HG03469 (cell line): ENCODE data around the gene FAAP20.

Source experiments
- ATAC-seq: cut with Tn5 transposase; IDR thresholded peaks from one replicate; pipeline ENCODE4 v1.9.1; 2021; ENCODE audit warnings: mild to moderate bottlenecking, moderate library complexity, moderate number of reproducible peaks; ENCODE audit not compliant: unreplicated experiment

The FAAP20 gene

GRCh38 chr1:2194319-2194897, at the start of gene FAAP20:
FAAP20 (minus strand) TSS chr1:2194772; CDS start chr1:2194749, 23 bp downstream.
- ATAC-seq = peak; percentile 22

GRCh38 chr1:2242814-2243725, 48.5 kb upstream of the FAAP20 start:
- ATAC-seq = no peak

- ATAC-seq = no peak
Observed at GRCh38 chr1:2241820-2242219, 47.2 kb upstream of the FAAP20 start.

- ATAC-seq = no peak
Observed at GRCh38 chr1:2240270-2241156, 45.9 kb upstream of the FAAP20 start.

GRCh38 chr1:2239384-2239985, 44.9 kb upstream of the FAAP20 start:
- ATAC-seq = no peak

GRCh38 chr1:2239013-2239370, 44.4 kb upstream of the FAAP20 start:
- ATAC-seq = no peak

- ATAC-seq = no peak
Observed at GRCh38 chr1:2238361-2239012, 43.9 kb upstream of the FAAP20 start.

GRCh38 chr1:2237773-2238172, 43.2 kb upstream of the FAAP20 start:
- no peak for ATAC-seq

- no peak for ATAC-seq
Observed at GRCh38 chr1:2236695-2237677, 42.4 kb upstream of the FAAP20 start.

GRCh38 chr1:2235300-2235998, 40.9 kb upstream of the FAAP20 start:
- ATAC-seq = no peak

GRCh38 chr1:2234762-2235113, 40.2 kb upstream of the FAAP20 start:
- no peak for ATAC-seq

- no peak for ATAC-seq
Observed at GRCh38 chr1:2233997-2234761, 39.6 kb upstream of the FAAP20 start.

GRCh38 chr1:2233468-2233867, 38.9 kb upstream of the FAAP20 start:
- ATAC-seq = no peak

- ATAC-seq = no peak
Observed at GRCh38 chr1:2232916-2233438, 38.4 kb upstream of the FAAP20 start.

- no peak for ATAC-seq
Observed at GRCh38 chr1:2232255-2232915, 37.8 kb upstream of the FAAP20 start.

- ATAC-seq = no peak
Observed at GRCh38 chr1:2231532-2232254, 37.1 kb upstream of the FAAP20 start.
